ENCODE data around the gene DSN1. TPM values are rescaled to one million over a fixed set of nuclear protein-coding genes. Genes with fewer than 3 reads are reported as not detected.

Gene DSN1
- total and polyA plus RNA-seq, 10 of the 15 experiments (the other 5 are each of a cell fraction or from before 2014, with no cell fraction given), result 15.3 to 33.1 (median 21.7) TPM

DNA sequence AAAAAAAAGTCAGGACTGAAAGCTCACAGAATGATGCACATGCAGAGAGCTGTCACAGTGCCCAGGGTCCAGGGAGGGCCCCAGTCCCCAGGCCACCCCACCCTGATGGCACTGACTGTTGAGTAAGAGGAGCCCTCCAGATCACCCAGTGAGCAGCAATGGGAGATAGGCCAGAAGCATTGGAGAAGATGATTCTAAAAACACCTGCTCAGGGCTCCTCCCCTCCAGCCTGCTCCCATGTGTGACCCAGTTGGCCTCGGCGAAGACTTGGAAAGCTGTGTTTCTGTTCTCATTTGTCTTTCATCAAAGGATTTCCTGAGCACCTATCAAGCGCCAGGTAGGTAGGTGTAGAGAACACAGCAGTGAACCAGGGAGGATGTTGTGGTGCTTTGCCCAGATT lies 43.9 kb upstream of the DSN1 start:
- H3K4me2 ChIP-seq (ENCODE audit: control insufficient read depth, insufficient read depth), result no peak overlapping the region
- WGBS (ENCODE audit: insufficient coverage, insufficient replicate concordance, low lambda C conversion rate, missing lambda C conversion rate), result 89% methylated on average over 3 of the region's 3 CpGs
- ChIA-PET POLR2A (interaction anchor here (1.8 kb wide), 1 partner anchor 18 kb away, joined by 4 read pairs; no protein-coding TSS in a partner anchor), SMC1A (ENCODE audit: uncharacterized antibody, unreplicated experiment) (no interaction called here), RAD21 (ENCODE audit: unreplicated experiment) (interaction anchor here (0.9 kb wide), 1 partner anchor 9 kb away, joined by 4 read pairs; no protein-coding TSS in a partner anchor), CTCF (interaction anchor here (1.0 to 4.5 kb wide), 4 partner anchors 9 to 44 kb away, joined by 3 to 29 read pairs (median 4); no protein-coding TSS in a partner anchor)
- DNase-seq (ENCODE audit: low read depth, low spot score) (no peak), FAIRE-seq (no peak), ATAC-seq (no peak)
- H3K9me3 ChIP-seq (replicated peaks; ENCODE audit: control insufficient read depth, insufficient read depth, low read length), result no peaks in the 10 kb centered on the region
- H2AFZ ChIP-seq (ENCODE audit: control insufficient read depth, low read depth, low read length), result no peak overlapping the region
- H3K79me2 ChIP-seq (ENCODE audit: control insufficient read depth, insufficient read depth, low read length), result no peaks in the 10 kb centered on the region
- in situ Hi-C loops (cut with MboI), result no loop called here
- H3K4me1 ChIP-seq (ENCODE audit: control insufficient read depth, insufficient read depth, low read length), result no peaks in the 10 kb centered on the region
- intact Hi-C loops (cut with micrococcal nuclease; ENCODE audit: unreplicated experiment), result no loop called here
- no TSS peak for BruUV-seq (replicated peaks)
- H3K4me3 ChIP-seq, result no peak overlapping the region
- H3K36me3 ChIP-seq (ENCODE audit: control insufficient read depth in 2 of 2, insufficient read depth in 2 of 2, low read length in 1 of 2), result peaks cover under 1 to 7% of the 10 kb centered on the region in 2 experiments
- no peaks in the 10 kb centered on the region for H4K20me1 ChIP-seq (ENCODE audit: control insufficient read depth, insufficient read depth)
- no peaks in the 10 kb centered on the region for H3K27me3 ChIP-seq (replicated peaks in 1 of 2; ENCODE audit: control insufficient read depth in 2 of 2, insufficient read depth in 2 of 2, low read length in 1 of 2)
- no peak overlapping the region for H3K27ac ChIP-seq (ENCODE audit: control insufficient read depth, insufficient read depth)
- H3K9ac ChIP-seq (ENCODE audit: control insufficient read depth, insufficient read depth, low read length), result no peak overlapping the region
- TF ChIP-seq NR2C2 (IDR thresholded peaks at IDR 0.05; ENCODE audit: borderline replicate concordance, control insufficient read depth, insufficient read length, low read depth) (no peak), PML (IDR thresholded peaks at IDR 0.05; ENCODE audit: low read length) (no peak), ZSCAN29 (IDR thresholded peaks at IDR 0.05) (no peak), SRF (IDR thresholded peaks at IDR 0.05; ENCODE audit: low read depth in 2 of 2, low read length in 2 of 2) (no peak), FOS (IDR thresholded peaks at IDR 0.05; ENCODE audit: borderline replicate concordance, extremely low read depth, insufficient read length) (no peak), RAD21 (IDR thresholded peaks at IDR 0.05; ENCODE audit: insufficient read depth, low read depth, low read length) (no peak), YY1 (IDR thresholded peaks at IDR 0.05; ENCODE audit: low read depth, low read length) (no peak), CUX1 (IDR thresholded peaks at IDR 0.05; ENCODE audit: insufficient replicate concordance, low read depth, low read length) (no peak)
- TF ChIP-seq, protein P1, sequence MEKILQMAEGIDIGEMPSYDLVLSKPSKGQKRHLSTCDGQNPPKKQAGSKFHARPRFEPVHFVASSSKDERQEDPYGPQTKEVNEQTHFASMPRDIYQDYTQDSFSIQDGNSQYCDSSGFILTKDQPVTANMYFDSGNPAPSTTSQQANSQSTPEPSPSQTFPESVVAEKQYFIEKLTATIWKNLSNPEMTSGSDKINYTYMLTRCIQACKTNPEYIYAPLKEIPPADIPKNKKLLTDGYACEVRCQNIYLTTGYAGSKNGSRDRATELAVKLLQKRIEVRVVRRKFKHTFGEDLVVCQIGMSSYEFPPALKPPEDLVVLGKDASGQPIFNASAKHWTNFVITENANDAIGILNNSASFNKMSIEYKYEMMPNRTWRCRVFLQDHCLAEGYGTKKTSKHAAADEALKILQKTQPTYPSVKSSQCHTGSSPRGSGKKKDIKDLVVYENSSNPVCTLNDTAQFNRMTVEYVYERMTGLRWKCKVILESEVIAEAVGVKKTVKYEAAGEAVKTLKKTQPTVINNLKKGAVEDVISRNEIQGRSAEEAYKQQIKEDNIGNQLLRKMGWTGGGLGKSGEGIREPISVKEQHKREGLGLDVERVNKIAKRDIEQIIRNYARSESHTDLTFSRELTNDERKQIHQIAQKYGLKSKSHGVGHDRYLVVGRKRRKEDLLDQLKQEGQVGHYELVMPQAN (conservative IDR thresholded peaks at IDR 0.05), result no peak
- TF ChIP-seq, protein P2, sequence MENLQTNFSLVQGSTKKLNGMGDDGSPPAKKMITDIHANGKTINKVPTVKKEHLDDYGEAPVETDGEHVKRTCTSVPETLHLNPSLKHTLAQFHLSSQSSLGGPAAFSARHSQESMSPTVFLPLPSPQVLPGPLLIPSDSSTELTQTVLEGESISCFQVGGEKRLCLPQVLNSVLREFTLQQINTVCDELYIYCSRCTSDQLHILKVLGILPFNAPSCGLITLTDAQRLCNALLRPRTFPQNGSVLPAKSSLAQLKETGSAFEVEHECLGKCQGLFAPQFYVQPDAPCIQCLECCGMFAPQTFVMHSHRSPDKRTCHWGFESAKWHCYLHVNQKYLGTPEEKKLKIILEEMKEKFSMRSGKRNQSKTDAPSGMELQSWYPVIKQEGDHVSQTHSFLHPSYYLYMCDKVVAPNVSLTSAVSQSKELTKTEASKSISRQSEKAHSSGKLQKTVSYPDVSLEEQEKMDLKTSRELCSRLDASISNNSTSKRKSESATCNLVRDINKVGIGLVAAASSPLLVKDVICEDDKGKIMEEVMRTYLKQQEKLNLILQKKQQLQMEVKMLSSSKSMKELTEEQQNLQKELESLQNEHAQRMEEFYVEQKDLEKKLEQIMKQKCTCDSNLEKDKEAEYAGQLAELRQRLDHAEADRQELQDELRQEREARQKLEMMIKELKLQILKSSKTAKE (IDR thresholded peaks at IDR 0.05; ENCODE audit: low read depth, poor library complexity, severe bottlenecking), result no peak
- TF ChIP-seq, protein P3, sequence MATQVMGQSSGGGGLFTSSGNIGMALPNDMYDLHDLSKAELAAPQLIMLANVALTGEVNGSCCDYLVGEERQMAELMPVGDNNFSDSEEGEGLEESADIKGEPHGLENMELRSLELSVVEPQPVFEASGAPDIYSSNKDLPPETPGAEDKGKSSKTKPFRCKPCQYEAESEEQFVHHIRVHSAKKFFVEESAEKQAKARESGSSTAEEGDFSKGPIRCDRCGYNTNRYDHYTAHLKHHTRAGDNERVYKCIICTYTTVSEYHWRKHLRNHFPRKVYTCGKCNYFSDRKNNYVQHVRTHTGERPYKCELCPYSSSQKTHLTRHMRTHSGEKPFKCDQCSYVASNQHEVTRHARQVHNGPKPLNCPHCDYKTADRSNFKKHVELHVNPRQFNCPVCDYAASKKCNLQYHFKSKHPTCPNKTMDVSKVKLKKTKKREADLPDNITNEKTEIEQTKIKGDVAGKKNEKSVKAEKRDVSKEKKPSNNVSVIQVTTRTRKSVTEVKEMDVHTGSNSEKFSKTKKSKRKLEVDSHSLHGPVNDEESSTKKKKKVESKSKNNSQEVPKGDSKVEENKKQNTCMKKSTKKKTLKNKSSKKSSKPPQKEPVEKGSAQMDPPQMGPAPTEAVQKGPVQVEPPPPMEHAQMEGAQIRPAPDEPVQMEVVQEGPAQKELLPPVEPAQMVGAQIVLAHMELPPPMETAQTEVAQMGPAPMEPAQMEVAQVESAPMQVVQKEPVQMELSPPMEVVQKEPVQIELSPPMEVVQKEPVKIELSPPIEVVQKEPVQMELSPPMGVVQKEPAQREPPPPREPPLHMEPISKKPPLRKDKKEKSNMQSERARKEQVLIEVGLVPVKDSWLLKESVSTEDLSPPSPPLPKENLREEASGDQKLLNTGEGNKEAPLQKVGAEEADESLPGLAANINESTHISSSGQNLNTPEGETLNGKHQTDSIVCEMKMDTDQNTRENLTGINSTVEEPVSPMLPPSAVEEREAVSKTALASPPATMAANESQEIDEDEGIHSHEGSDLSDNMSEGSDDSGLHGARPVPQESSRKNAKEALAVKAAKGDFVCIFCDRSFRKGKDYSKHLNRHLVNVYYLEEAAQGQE (IDR thresholded peaks at IDR 0.05; ENCODE audit: low read depth, low read length), result no peak
